GM12864 (cell line): Measurements from ENCODE around the gene AHCYL1.

Experiments
- DNase-seq: peaks from one replicate; pipeline ENCODE4 v3.0.0-alpha.2; 2011; ENCODE audit warnings: low read depth
- H3K4me3 ChIP-seq: 2 replicates; pipeline ENCODE4 v1.5.1; 2011; ENCODE audit warnings: mild to moderate bottlenecking, low read depth, low read length, control low read depth
- TF ChIP-seq, protein P1 (sequence below): IDR thresholded peaks from 2 replicates; pipeline ENCODE4 v1.5.1; 2011; ENCODE audit warnings: low read depth, mild to moderate bottlenecking, moderate library complexity, low read length, control low read depth, inconsistent platforms; ENCODE audit errors: missing control alignments

The AHCYL1 gene

DNA sequence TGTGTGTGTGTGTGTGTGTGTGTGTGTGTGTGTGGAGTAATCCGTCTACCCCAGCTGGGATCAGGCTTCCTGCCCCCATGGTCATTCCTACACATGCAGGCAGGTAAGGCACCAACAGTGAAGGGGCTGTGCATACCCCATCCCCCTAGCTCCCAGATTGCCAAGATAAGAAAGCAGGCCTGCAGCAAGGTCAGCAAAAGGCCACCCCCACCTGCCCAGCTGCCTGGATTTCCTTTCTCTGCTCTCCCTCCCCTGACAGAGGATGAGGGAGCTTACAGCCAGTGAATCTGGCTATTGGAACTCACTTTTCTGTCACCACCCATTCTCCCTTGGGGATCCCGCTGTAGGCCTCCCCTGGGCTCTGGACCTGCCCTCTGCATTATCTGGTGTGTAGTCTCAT, 78.0 kb downstream of the AHCYL1 start:
- no peak for DNase-seq
- no peak overlapping the region for H3K4me3 ChIP-seq
- TF ChIP-seq, protein P1, sequence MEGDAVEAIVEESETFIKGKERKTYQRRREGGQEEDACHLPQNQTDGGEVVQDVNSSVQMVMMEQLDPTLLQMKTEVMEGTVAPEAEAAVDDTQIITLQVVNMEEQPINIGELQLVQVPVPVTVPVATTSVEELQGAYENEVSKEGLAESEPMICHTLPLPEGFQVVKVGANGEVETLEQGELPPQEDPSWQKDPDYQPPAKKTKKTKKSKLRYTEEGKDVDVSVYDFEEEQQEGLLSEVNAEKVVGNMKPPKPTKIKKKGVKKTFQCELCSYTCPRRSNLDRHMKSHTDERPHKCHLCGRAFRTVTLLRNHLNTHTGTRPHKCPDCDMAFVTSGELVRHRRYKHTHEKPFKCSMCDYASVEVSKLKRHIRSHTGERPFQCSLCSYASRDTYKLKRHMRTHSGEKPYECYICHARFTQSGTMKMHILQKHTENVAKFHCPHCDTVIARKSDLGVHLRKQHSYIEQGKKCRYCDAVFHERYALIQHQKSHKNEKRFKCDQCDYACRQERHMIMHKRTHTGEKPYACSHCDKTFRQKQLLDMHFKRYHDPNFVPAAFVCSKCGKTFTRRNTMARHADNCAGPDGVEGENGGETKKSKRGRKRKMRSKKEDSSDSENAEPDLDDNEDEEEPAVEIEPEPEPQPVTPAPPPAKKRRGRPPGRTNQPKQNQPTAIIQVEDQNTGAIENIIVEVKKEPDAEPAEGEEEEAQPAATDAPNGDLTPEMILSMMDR = no peak

DNA sequence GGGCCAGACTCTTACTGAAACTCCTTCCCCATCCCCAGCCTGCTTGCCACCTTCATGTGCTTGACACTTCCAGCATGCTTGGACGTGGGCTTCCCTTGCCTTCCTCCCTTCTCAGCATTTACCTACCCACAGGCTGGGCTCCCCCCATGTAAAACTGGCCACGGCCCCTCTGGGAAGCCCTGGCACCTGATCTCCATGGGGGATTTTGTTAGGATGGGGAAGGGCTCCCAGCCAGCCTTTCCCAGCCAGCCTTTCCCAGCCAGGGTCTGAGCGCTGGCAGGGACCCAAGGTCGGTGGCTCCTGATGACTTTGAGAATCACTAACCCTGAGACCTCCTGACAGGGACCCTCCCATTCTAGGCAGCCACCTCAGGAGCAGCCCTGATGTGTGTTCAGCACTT, 79.2 kb downstream of the AHCYL1 start:
- TF ChIP-seq, protein P1 = no peak
- DNase-seq = no peak
- H3K4me3 ChIP-seq = no peak overlapping the region

DNA sequence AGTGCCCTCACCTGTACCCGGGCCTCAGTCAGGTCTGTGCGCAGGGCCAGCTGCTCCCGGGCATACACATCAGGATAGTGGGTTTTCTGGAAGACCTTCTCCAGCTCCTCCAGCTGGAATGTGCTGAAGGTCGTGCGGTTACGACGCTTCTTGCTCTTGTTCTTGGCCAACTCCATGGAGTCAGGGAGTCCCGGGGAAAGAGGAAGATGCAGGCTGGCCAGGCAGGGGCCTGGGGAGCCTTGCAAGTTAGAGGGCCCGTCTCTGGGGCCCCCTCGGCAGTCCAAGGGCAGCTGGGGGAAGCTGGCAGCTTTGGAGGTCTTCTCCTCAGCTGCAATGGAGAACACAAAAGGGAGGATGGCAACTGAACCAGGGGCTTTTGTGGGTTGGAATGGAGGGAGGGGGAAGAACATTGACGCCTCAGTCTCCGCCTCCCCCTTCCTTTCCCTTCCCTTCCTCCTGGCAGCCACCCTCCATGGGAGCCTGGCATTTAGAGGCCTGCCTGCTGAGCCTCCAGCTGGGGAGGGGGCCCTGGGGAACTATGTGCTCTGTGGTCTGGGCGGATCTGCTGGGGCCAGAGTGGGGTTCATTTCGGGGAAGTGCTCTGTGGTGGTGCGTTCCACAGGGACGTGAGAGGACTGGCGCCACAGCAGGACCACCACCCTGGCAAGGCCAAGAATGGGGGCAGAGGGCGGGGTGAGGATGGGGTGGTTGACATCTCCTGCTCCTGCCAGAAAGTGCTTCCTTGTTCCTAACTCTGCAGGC, 80.2 kb downstream of the AHCYL1 start:
- TF ChIP-seq, protein P1 = no peak
- DNase-seq = no peak
- H3K4me3 ChIP-seq = no peak overlapping the region

- DNase-seq = no peak
- TF ChIP-seq, protein P1 = no peak
- H3K4me3 ChIP-seq = no peak overlapping the region
Measured at GRCh38 chr1:110065841-110066240, 81.3 kb downstream of the AHCYL1 start.

GRCh38 chr1:110067479-110067892, 82.9 kb downstream of the AHCYL1 start:
- no peak overlapping the region for H3K4me3 ChIP-seq
- TF ChIP-seq, protein P1 = no peak
- no peak for DNase-seq

DNA sequence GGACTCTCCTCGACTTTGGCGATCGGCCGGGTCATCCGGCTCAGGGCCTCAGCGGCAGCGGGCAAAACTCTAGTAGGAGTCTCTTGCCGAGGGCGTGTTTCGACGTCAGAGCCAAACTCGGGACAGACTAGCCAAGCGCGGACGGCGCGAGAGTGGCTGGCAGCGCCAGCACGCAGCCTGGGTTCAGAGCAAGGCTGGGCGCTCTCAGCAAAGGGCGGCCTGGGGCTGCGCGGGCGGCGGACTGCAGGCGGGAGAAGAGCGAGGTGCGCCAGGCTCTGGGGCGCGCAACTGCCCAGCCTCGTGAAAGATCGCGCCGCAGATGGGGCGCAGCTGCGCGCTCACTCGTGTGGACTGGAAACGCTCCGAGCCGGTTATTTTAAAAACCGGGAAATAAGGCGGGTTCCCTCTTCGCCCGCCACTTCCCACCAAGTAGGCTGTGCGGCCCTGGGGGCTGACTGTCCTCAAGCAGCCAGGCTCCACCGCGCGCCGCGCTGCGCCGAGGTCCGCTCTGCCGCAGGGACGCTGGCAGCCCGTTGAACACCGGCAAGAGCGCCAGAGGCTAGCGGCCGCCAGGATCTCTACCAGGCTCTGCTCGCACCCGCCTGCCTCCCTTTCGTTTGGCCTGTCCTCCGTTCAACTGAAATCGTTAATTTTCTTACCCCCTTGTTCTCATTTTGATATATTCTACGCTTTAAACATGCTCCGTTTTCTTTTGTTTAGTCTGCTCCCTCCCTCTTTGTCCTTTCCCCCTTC, 83.5 kb downstream of the AHCYL1 start:
- no peak overlapping the region for H3K4me3 ChIP-seq
- TF ChIP-seq, protein P1 = no peak
- no peak for DNase-seq
